ENCODE measurements around the gene HECTD4. TPM values are rescaled to one million over a fixed set of nuclear protein-coding genes. Genes with fewer than 3 reads are reported as not detected.

The HECTD4 gene
- total and polyA plus RNA-seq, 9 of the 15 experiments (the other 6 are each of a cell fraction or from before 2014, with no cell fraction given), result 3.5 to 33.3 (median 13.5) TPM

- FAIRE-seq (peak; percentile 68), ATAC-seq (no peak), DNase-seq (ENCODE audit: extremely low read depth in 1 of 4, low spot score in 3 of 4) (peak in 2 of 4 experiments; percentile 39 to 48)
- Histone ChIP-seq H3K4me2 (ENCODE audit: insufficient read depth, low read length) (peak overlapping the region; percentile 61), H3K4me3 (no peak overlapping the region), H3K9me1 (ENCODE audit: control insufficient read depth, insufficient read depth, low read length) (no peaks in the 10 kb centered on the region), H4K20me1 (replicated peaks; ENCODE audit: control insufficient read depth, insufficient read depth, low read length) (no peaks in the 10 kb centered on the region; the same call in 1 of the 2 replicates), H3K9ac (ENCODE audit: insufficient read depth in 1 of 2, low read depth in 2 of 2, low read length in 2 of 2) (0 out of 4 replicates have a peak overlapping the region, but pooled peaks of 1 of the 2 experiments have one; percentile 8), H3K36me3 (ENCODE audit: control insufficient read depth, insufficient read depth, low read length) (no peaks in the 10 kb centered on the region), H3K4me1 (replicated peaks in 1 of 2; ENCODE audit: control insufficient read depth in 2 of 2, insufficient read depth in 2 of 2, low read length in 2 of 2) (peaks cover 14 to 15% of the 10 kb centered on the region in 2 experiments; a peak in 4 of 5 replicates), H3K27me3 (ENCODE audit: control insufficient read depth in 2 of 2, insufficient read depth in 2 of 2, low read length in 2 of 2) (no peaks in the 10 kb centered on the region), H3K27ac (ENCODE audit: extremely low read depth, low read depth, low read length) (peak overlapping the region; percentile 55), H3K9me3 (replicated peaks; ENCODE audit: control insufficient read depth, insufficient read depth, low read depth, low read length) (no peaks in the 10 kb centered on the region), H2AFZ (ENCODE audit: low read depth, low read length) (peak overlapping the region; percentile 66), H3K79me2 (ENCODE audit: control insufficient read depth, insufficient read depth, low read length) (peaks cover 21% of the 10 kb centered on the region)
- POLR2A ChIA-PET, result interaction anchor here (0.9 to 2.7 kb wide), 4 partner anchors 9 to 216 kb away, joined by 3 to 13 read pairs (median 4); no protein-coding TSS in a partner anchor
- intact Hi-C loops (cut with micrococcal nuclease) (no loop called here), in situ Hi-C loops (cut with MboI) (no loop called here)
- BruUV-seq (replicated peaks), result no TSS peak
- CTCF ChIA-PET (ENCODE audit: low intra/inter-chr PET ratio), result interaction anchor here (0.7 kb wide), 1 partner anchor 135 kb away, joined by 3 read pairs; no protein-coding TSS in a partner anchor
- WGBS (ENCODE audit: insufficient coverage, low coverage, missing lambda C conversion rate), result 8% methylated on average over 2 of the region's 2 CpGs
- TF ChIP-seq, protein P1, sequence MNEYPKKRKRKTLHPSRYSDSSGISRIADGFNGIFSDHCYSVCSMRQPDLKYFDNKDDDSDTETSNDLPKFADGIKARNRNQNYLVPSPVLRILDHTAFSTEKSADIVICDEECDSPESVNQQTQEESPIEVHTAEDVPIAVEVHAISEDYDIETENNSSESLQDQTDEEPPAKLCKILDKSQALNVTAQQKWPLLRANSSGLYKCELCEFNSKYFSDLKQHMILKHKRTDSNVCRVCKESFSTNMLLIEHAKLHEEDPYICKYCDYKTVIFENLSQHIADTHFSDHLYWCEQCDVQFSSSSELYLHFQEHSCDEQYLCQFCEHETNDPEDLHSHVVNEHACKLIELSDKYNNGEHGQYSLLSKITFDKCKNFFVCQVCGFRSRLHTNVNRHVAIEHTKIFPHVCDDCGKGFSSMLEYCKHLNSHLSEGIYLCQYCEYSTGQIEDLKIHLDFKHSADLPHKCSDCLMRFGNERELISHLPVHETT (CRISPR knock-in tag; conservative IDR thresholded peaks at IDR 0.05 in 1 of 2, IDR thresholded peaks at IDR 0.05 in 1 of 2), result peak in 1 of 2 experiments; percentile 43; a peak in 1 of 4 replicates
- 0 out of 4 replicates have a peak, but pooled peaks of 1 of the 2 experiments have one; percentile 17 for TF ChIP-seq MLLT1 (IDR thresholded peaks at IDR 0.05)
- TF ChIP-seq SMARCA4 (IDR thresholded peaks at IDR 0.05), result peak; percentile 83
- 0 out of 2 replicates have a peak, but pooled peaks have one; percentile 6 for TF ChIP-seq JUND (IDR thresholded peaks at IDR 0.05; ENCODE audit: borderline replicate concordance, low read depth, low read length)
- TF ChIP-seq JUND (tag; IDR thresholded peaks at IDR 0.05; ENCODE audit: borderline replicate concordance, low read depth, low read length), result no peak
- TF ChIP-seq NFE2 (IDR thresholded peaks at IDR 0.05; ENCODE audit: low read depth), result peak; percentile 43
- TF ChIP-seq FOSL1 (tag; conservative IDR thresholded peaks at IDR 0.05), result peak; percentile 51
- TF ChIP-seq PTBP1 (IDR thresholded peaks at IDR 0.05; ENCODE audit: low read depth, low read length), result no peak
- peak; percentile 47 for TF ChIP-seq GATA2 (CRISPR knock-in tag; IDR thresholded peaks at IDR 0.05)
- peak; percentile 65; the same call in 1 of the 2 replicates for TF ChIP-seq CBFA2T3 (IDR thresholded peaks at IDR 0.05)
- no peak for TF ChIP-seq BRF1 (IDR thresholded peaks at IDR 0.05; ENCODE audit: borderline replicate concordance, extremely low read depth, insufficient read length)
- TF ChIP-seq HDAC1 (IDR thresholded peaks at IDR 0.05), result 0 out of 4 replicates have a peak, but pooled peaks of 1 of the 2 experiments have one; percentile 21
- peak; percentile 89 for TF ChIP-seq ZNF384 (IDR thresholded peaks at IDR 0.05; ENCODE audit: low read depth, low read length)
Measured at GRCh38 chr12:112413855-112414625, 31.8 kb upstream of the HECTD4 start.

Data from K562 (cell line).